Cardiac fibroblast (primary cell): ENCODE measurements around the gene COL11A1.
"Not testable (repeated sequence)": the region's sequence is repeated elsewhere in the genome, so short reads cannot be mapped to it uniquely, and the experiment has no call there.

Experiments used
- DNase-seq, 2 donors: peaks; one replicate each; pipeline versions ENCODE4 v3.0.0 to v3.0.0-alpha.2; 2010; ENCODE audit warnings: low read depth in 2 of 2
- H3K4me3 ChIP-seq, 2 donors: replicated peaks in 1 of 2; 1 replicate in 1 of 2; 2 replicates in 1 of 2; pipeline ENCODE4 v1.5.1; 2011; ENCODE audit warnings: low read depth in 2 of 2, low read length in 2 of 2, mild to moderate bottlenecking in 2 of 2, moderate library complexity in 1 of 2
- CTCF ChIP-seq: IDR thresholded peaks from one replicate; pipeline ENCODE4 v1.5.1; 2011; ENCODE audit warnings: low read depth, mild to moderate bottlenecking, low read length, inconsistent platforms

Gene COL11A1

GRCh38 chr1:102837551-102837950 is 270.8 kb downstream of the COL11A1 start:
- no peak for TF ChIP-seq CTCF

GRCh38 chr1:102836991-102837390 is 271.3 kb downstream of the COL11A1 start:
- no peak overlapping the region for H3K4me3 ChIP-seq
- TF ChIP-seq CTCF = no peak
- no peak for DNase-seq

More at GRCh38 chr1:102837551-102837950, 270.8 kb downstream of the COL11A1 start:
- H3K4me3 ChIP-seq = no peak overlapping the region
- DNase-seq = no peak

GRCh38 chr1:102834688-102835320 is 273.5 kb downstream of the COL11A1 start:
- TF ChIP-seq CTCF = no peak
- DNase-seq = peak in 1 of 2 donors; percentile 49
- no peak overlapping the region for H3K4me3 ChIP-seq

GRCh38 chr1:102833151-102833550 is 275.2 kb downstream of the COL11A1 start:
- TF ChIP-seq CTCF = no peak

GRCh38 chr1:102826706-102827105 is 281.6 kb downstream of the COL11A1 start:
- DNase-seq, H3K4me3 ChIP-seq: not testable (repeated sequence)

More at GRCh38 chr1:102833151-102833550, 275.2 kb downstream of the COL11A1 start:
- DNase-seq = no peak
- no peak overlapping the region for H3K4me3 ChIP-seq
